Activated T-helper 17 cell treated with anti-CD3 and anti-CD28 coated beads, Interleukin-2, amount 50 U/mL, for 72 hours (primary cell): ENCODE data around the gene AGTRAP. TPM values are rescaled to one million over a fixed set of nuclear protein-coding genes. Genes with fewer than 3 reads are reported as not detected.

Source experiments
- ATAC-seq: fragments of 150-1000 bp; cut with Tn5 transposase; replicated peaks from 2 replicates; pipeline ENCODE4 v1.10.0; 2021; ENCODE audit warnings: mild to moderate bottlenecking, moderate library complexity
- H3K27ac Mint-ChIP-seq: one replicate; pipeline ENCODE4 v1.8.0; 2022; ENCODE audit warnings: mixed read lengths
- H3K27me3 Mint-ChIP-seq: one replicate; pipeline ENCODE4 v1.8.0; 2022; ENCODE audit warnings: mixed read lengths
- H3K36me3 Mint-ChIP-seq: one replicate; pipeline ENCODE4 v1.8.0; 2022; ENCODE audit warnings: low read depth, mild to moderate bottlenecking, mixed read lengths
- H3K4me1 Mint-ChIP-seq: one replicate; pipeline ENCODE4 v1.8.0; 2022; ENCODE audit warnings: mixed read lengths
- H3K4me3 Mint-ChIP-seq: one replicate; pipeline ENCODE4 v1.8.0; 2022; ENCODE audit warnings: mild to moderate bottlenecking, mixed read lengths
- H3K9me3 Mint-ChIP-seq: one replicate; pipeline ENCODE4 v1.8.0; 2022; ENCODE audit warnings: mixed read lengths
- total RNA-seq, 2 donors: library from RNA; stranded (reverse); gene quantifications; one replicate each; pipeline ENCODE4 v1.2.3, GENCODE V29; 2022

AGTRAP gene
- total RNA-seq, 2 donors from 2014 or later: 7.5 to 14.3 TPM

DNA sequence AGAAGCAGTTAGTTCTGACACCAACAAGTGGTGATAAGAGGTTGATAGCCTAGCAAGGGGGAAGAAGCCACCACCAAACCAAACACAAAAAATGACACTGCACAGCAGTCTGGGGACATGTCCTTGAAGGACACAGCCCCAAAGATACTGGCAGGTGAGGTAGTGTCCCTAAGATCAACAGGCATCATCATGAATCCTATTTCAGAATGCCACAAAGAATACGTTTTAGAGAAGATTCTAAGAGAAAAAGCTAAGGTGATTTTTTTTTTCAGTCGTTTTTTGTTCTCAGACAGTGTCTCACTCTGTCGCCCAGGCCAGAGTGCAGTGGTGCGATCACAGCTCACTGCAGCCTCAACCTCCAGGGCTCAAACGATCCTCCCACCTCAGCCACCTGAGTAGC, 50.2 kb downstream of the AGTRAP start:
- no peak overlapping the region for H3K27ac Mint-ChIP-seq
- no peaks in the 10 kb centered on the region for H3K27me3 Mint-ChIP-seq
- no peaks in the 10 kb centered on the region for H3K9me3 Mint-ChIP-seq
- H3K4me3 Mint-ChIP-seq: no peak overlapping the region
- H3K4me1 Mint-ChIP-seq: no peaks in the 10 kb centered on the region
- H3K36me3 Mint-ChIP-seq: no peaks in the 10 kb centered on the region
- no peak for ATAC-seq

DNA sequence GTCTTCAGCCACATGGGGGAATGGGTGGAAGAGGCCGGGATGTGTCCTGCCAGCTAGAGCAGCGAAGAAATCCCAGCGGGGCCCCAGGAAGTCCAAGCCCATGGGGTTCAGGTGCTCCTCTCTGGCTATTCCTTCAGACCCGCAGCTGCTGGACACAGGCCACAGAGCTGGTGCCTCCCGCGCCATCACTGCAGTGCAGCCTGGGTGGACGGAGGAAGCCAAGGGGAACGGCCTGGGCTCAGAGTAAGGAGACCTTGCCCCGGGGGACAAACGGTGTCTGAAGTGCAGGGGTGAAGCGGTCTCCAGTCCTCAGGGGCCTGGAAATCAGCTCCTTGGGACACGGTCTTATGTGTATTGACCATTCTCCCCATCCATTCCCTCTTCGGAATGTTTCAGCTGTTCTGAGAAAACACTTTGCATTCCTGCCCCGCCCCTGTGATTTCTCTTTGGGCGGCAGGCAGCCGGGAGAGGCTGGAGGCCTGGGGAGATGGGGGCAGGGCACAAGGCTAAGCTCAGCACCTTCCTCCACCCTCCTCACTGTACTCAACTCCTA, 51.4 kb downstream of the AGTRAP start:
- Mint-ChIP-seq H3K9me3 (no peaks in the 10 kb centered on the region), H3K36me3 (peaks cover 7% of the 10 kb centered on the region), H3K27me3 (no peaks in the 10 kb centered on the region), H3K4me1 (no peaks in the 10 kb centered on the region), H3K4me3 (no peak overlapping the region), H3K27ac (no peak overlapping the region)
- no peak for ATAC-seq

DNA sequence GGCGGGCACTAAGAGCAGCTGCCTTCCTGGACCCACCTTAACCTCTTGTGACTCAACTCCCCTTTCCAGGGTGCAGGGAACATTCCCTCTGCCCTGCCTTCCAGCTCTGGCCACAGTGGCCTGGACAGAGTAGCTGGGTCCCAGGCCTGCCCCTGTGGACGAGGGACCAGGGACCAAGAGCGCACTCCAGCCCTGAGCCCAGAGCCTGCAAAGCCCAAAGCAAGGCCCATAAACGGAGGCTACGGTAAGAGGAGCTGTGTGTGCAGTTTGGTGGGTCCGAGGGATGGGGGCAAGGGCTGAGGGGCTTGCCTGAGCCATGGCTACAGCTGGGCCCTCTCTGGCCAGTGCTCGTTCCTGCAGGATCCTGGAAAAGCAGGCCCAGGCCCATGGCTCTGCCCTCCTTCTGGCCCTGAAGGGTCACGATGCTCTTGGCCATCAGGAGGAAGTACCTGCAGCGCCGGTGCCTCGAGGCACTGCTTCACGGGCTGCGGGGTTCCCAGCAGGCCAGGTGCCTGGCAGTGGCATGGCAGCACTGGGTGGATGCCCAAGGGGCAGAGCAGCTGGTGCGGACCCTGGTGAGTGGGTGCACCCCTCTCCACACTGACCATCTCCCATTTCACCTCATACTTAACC, 52.0 kb downstream of the AGTRAP start:
- no peaks in the 10 kb centered on the region for H3K4me1 Mint-ChIP-seq
- H3K9me3 Mint-ChIP-seq: no peaks in the 10 kb centered on the region
- no peak overlapping the region for H3K4me3 Mint-ChIP-seq
- H3K27me3 Mint-ChIP-seq: no peaks in the 10 kb centered on the region
- ATAC-seq: no peak
- peaks cover 7% of the 10 kb centered on the region for H3K36me3 Mint-ChIP-seq
- no peak overlapping the region for H3K27ac Mint-ChIP-seq

DNA sequence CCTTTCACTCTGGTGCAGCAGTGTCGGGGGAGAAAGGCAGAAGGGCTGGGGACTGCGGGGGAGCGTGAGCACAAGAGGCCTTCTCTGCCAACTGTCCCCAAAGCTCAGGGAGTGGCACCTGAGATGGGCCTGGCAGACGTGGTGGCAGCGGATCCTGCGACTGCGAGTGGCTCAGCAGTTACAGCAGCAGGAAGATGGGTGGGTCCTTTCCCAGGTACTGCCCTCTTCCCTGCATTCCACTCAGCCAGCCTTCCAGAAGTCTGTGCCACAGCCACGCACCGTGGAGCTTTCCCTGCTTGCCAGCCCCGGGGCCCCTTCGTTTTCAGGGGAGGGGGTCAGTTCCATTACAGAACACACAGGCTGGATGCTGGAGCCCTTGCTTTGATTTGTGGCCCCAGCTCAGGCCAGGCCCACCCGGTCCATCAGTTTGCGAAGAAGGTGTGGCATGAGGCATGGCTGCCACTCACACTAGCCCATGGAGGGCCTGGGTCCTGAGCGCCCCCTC, 52.7 kb downstream of the AGTRAP start:
- Mint-ChIP-seq H3K36me3 (peaks cover 7% of the 10 kb centered on the region), H3K4me3 (no peak overlapping the region), H3K9me3 (no peaks in the 10 kb centered on the region), H3K4me1 (no peaks in the 10 kb centered on the region), H3K27ac (no peak overlapping the region), H3K27me3 (no peaks in the 10 kb centered on the region)
- ATAC-seq: no peak

DNA sequence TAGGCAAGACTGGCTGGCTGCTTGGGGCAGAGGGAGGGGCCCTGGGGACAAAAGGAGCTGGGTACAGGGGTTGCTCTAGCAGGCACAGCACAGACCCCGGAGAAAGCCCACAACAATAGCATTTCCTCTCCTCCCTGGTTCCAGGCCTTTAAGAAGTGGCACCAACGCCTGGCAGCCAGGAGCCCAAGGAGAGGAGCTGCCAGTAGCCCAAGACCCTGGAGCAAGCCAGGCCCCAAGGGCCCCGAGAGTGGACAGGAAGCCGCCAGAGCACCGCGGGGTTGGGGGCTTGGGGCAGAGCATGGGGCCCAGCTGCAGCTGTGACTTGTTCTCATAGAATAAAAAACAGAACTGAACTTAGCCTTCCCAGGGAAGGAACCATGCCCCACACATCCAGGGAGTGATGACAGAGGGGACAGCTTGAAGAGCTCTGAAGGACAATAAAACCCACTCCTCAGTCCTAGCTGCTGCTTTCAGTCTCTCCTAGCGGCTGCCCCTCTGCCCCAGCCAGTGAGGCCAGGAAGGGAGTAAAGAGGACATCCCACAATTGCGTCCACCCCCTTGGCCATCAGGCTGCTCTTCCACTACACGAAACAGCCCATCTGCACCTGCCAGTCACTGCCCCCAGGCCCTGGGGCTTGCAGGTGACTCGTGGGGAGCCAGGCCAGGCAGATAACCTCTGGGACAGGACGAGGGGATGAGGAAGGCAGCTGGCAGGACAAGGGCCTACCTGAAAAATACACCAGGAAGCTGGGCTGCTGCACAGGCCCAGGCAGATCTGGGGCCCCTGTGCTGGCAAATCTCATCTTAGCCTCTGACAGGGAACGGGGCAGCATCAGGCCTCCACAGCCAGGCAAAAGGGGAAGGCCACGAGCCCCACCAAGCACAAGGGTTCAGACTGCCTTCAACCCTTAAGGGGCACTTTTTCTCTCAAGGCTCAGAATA, 53.5 kb downstream of the AGTRAP start:
- Mint-ChIP-seq H3K27ac (no peak overlapping the region), H3K4me3 (no peak overlapping the region), H3K36me3 (peaks cover 11% of the 10 kb centered on the region), H3K4me1 (no peaks in the 10 kb centered on the region), H3K27me3 (no peaks in the 10 kb centered on the region), H3K9me3 (no peaks in the 10 kb centered on the region)
- no peak for ATAC-seq

DNA sequence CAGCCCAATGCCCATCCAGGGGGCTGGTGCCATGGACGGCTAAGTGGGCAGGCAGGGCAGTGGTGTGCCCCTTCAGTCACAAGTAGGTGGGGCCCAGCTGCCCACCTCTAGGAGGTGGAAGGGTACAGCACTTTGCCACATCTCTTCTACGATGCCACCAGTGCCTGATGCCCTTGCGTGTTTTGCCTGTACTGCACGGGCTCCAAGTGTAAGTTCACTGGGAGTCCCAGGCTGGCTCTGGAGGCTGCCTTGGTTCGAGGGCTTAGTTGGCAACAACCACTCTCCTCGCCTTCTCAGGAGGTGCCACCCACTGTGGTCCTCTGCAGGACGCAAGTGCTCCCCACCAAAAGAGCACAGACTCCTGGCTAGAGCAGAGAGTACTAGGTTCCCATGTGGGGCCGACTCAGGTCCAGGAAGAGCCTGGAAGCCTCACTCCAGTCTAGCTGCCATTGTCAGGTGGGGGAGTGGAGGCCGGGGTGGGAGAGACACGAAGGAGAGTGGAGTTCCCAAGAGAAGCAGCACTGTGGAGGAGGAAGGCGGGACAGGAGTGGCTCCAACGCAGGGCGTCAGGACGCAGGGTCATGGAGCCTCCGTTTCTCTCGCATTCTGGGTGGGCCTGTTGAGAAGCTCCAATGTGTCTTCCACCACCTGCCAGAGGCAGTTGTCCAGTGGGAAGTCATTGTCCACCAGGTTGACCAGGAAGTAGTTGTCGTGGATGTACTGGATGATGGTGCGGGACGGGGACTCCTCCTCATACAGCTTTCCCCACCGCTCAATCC, 54.4 kb downstream of the AGTRAP start:
- H3K4me3 Mint-ChIP-seq: no peak overlapping the region
- H3K27me3 Mint-ChIP-seq: no peaks in the 10 kb centered on the region
- peaks cover 17% of the 10 kb centered on the region for H3K36me3 Mint-ChIP-seq
- no peak overlapping the region for H3K27ac Mint-ChIP-seq
- H3K9me3 Mint-ChIP-seq: no peaks in the 10 kb centered on the region
- H3K4me1 Mint-ChIP-seq: no peaks in the 10 kb centered on the region
- ATAC-seq: no peak

DNA sequence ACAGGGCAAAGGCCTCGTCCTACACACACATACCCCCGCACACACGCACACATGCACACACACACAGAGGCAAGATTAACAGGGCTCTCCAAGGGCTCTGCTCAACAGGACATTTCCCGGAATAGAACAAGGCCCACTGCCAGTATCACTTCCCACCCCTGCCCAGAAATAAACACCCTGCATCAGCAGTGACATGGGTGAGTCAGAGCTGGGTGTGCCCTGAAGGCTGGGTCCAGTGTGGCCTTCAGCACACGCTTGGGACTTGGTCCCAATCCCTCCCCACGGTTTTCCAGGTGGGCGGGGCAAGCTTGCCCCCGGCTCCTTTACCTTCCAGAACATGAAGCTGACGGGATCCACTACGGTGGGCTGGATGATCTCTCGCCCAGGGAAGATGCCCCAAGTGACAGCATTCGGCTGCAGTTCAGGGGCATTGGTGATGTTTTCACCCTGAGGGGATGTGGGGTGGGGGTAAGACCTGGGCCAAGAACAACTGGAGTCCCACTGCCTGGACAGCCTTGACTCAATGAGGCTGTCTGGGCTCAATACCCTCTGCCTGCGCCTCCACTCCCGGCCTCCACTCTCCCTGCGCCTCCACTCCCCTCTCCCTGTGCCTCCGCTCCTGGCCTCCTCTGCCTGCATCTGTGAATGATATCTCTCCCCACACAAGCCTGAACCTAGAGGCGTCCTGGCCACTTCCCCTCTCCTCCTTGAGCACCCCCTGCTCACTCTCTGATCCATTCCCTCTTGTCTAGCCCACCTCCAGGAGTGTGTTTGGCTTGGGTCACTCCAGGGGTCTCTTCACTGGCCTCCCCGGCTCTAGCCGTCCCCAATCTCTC, 55.2 kb downstream of the AGTRAP start:
- Mint-ChIP-seq H3K27ac (peak overlapping the region; percentile 81), H3K27me3 (no peaks in the 10 kb centered on the region), H3K9me3 (no peaks in the 10 kb centered on the region), H3K36me3 (peaks cover 25% of the 10 kb centered on the region), H3K4me3 (no peak overlapping the region), H3K4me1 (no peaks in the 10 kb centered on the region)
- ATAC-seq: peak; percentile 12

DNA sequence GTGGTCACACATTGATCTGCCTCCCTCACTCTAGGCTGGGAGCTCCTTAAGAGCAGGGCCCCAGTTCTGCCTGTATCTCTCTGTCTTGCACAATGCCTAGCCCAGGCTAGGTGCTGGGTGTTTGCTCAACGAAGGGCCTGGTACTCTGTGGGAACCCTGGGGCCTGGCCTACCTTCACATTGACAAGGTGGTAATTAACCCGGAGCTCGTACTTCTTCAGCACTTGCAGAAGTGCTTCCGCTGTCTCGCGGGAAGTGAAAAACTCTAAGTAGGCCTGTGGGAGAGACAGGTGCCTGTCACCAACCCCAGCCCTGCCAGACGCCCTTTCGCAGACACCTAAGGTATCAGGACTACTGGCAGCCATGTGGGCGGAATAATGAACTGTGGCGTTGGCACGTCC, 56.2 kb downstream of the AGTRAP start:
- Mint-ChIP-seq H3K4me1 (no peaks in the 10 kb centered on the region), H3K27me3 (no peaks in the 10 kb centered on the region), H3K9me3 (no peaks in the 10 kb centered on the region), H3K36me3 (peaks cover 34% of the 10 kb centered on the region), H3K27ac (peak overlapping the region; percentile 81), H3K4me3 (no peak overlapping the region)
- no peak for ATAC-seq

DNA sequence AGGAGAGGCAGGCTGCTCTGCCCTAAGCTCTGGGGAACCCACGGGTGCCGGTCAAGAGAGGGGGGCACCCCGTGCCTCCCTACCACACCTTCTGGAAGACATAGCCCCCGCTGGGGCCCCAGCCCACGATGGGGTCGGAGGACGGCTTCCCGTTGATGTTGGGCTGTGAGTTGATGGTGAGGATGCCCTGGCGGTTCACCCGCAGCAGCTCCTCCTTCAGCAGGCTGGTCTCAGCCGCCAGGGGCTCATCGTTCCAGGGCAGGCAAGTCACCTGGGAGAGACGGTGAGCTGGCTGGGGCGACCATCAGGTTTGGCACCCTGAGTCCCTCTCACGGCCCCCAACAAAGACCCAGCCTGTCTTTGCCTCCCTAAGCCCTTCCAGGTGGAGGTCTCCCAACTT, 57.9 kb downstream of the AGTRAP start:
- no peak for ATAC-seq
- H3K27ac Mint-ChIP-seq: no peak overlapping the region
- no peaks in the 10 kb centered on the region for H3K9me3 Mint-ChIP-seq
- H3K4me1 Mint-ChIP-seq: no peaks in the 10 kb centered on the region
- H3K4me3 Mint-ChIP-seq: no peak overlapping the region
- no peaks in the 10 kb centered on the region for H3K27me3 Mint-ChIP-seq
- peaks cover 34% of the 10 kb centered on the region for H3K36me3 Mint-ChIP-seq

DNA sequence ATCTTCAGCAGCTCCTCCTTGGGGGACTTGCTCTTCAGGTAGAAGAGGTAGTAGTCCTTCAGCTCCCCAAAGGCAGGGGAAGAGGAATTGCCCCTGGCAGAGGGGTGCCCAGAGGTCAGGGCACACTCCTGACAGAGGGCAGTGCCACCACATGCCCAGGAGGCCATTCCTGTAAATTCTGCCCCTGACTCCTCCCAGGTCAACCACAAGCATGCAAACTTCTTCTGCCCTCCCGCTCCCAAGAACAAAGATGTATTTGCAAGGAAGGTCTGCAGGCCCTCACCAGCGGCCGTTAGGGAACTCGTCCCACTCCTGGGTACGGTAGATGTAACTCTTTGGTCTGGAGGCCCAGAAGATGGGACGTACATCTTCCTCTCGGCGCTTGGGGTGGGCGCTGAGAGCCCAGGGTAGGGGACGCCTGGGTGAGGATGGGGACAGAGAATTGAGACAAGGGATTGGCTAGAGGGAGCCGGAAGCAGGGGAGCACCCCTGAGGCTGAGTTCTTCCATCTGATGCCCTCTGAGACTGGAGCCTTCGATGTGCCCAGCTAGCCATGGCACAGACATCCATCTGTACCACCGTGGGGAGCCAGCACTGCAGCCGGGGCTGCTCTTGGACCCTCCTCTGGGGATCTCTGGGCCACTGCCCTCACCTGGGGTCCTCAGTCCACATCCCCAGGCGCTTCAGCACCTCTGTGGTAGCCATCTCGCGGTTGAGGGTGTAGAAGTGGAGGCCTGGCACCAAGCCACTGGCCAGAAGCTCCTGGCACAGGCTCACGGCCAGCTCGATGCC, 58.7 kb downstream of the AGTRAP start:
- Mint-ChIP-seq H3K4me3 (no peak overlapping the region), H3K36me3 (peaks cover 41% of the 10 kb centered on the region), H3K27ac (no peak overlapping the region), H3K9me3 (no peaks in the 10 kb centered on the region), H3K4me1 (no peaks in the 10 kb centered on the region), H3K27me3 (no peaks in the 10 kb centered on the region)
- ATAC-seq: no peak

DNA sequence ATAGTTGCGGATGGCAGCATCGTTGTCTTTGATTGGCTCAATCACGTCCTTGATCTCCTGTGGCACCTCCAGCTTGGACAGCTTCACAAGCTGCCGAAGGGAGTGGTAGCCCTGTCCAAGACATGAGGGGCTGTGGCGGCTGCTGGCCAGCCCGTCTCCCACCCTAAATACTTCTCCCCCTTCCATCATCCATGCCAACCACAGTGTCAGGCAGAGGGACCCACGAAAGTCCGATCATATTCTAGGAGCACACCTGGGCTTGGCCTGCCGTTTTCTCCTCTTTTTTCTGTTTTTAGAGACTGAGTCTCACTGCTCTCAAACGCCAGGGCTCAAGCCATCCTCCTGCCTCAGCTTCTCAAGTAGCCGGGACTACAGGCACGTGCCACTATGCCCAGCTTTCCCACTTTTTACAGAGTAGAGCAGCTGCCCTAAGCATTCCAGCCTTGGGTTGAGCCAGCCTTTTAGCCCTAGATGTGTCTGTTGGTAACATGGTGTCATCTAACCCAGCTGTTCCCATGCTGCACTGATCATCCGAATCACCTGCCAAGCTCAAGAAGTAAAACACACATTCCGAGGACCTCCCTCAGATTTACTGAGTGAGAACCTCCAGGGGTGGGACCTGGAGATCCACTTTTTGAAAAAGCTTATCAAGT, 59.4 kb downstream of the AGTRAP start:
- ATAC-seq: no peak
- H3K27me3 Mint-ChIP-seq: no peaks in the 10 kb centered on the region
- no peaks in the 10 kb centered on the region for H3K4me1 Mint-ChIP-seq
- peaks cover 49% of the 10 kb centered on the region for H3K36me3 Mint-ChIP-seq
- no peak overlapping the region for H3K4me3 Mint-ChIP-seq
- no peaks in the 10 kb centered on the region for H3K9me3 Mint-ChIP-seq
- no peak overlapping the region for H3K27ac Mint-ChIP-seq

DNA sequence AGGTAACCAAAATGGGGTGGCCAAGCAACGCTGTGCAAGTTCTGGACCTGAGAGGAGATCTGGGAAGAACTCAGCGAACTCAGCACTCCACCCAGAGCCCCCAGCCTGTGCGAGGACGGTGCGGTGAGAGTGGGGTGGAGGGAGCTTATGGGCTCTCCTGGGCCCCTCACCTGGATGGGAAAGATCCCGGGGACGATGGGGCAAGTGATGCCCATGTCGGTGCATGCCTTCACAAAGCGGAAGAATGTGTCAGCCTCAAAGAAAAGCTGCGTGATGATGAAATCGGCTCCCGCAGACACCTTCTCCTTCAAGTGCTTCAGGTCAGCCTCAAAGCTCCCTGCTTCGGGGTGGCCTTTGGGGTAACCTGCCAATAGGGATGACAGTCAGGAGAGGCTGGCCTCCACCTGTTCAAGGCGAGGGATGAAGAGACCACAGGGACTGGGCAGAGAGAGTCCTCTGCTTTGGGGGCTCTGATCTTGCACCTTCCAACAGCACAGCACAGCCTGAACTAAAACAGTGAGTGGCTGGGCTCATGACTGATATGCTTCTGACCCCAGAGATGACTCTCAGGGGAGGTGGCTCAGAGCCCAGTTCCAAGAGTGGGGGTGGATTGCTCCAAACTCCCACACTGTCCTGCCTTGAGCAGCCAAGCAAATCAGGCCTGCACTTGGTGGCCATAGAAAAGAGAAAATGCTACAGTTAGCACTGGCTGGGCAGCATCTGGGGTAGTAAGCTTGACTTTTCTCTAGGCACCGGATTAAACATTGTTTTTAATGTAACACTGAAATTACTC, 60.3 kb downstream of the AGTRAP start:
- no peaks in the 10 kb centered on the region for H3K27me3 Mint-ChIP-seq
- no peak overlapping the region for H3K27ac Mint-ChIP-seq
- H3K4me1 Mint-ChIP-seq: no peaks in the 10 kb centered on the region
- H3K9me3 Mint-ChIP-seq: no peaks in the 10 kb centered on the region
- ATAC-seq: no peak
- no peak overlapping the region for H3K4me3 Mint-ChIP-seq
- peaks cover 57% of the 10 kb centered on the region for H3K36me3 Mint-ChIP-seq
